Naive thymus-derived CD8-positive, alpha-beta T cell (primary cell): ENCODE data around the gene NDUFS4. TPM values are rescaled to one million over a fixed set of nuclear protein-coding genes. Genes with fewer than 3 reads are reported as not detected.
"Not testable (repeated sequence)": the region's sequence is repeated elsewhere in the genome, so short reads cannot be mapped to it uniquely, and the experiment has no call there.

Source experiments
- ATAC-seq, 2 donors: fragments of 150-1000 bp; cut with Tn5 transposase in 1 of 2; sonication (Bioruptor Pico), chemical (Tn5 transposase) in 1 of 2; 1 replicate in 1 of 2; 2 replicates in 1 of 2; pipeline ENCODE4 v1.10.0; 2021; ENCODE audit warnings: mild to moderate bottlenecking in 2 of 2, moderate library complexity in 2 of 2
- POLR2A ChIA-PET: fragments of 350-600 bp; sonication (Branson Sonifier 250); formaldehyde crosslinking; loops from one replicate; lab custom pipeline; 2021; ENCODE audit warnings: antibody characterized with exemption; lab: Charles Lee
- DNase-seq, 10 donors: peaks; one replicate each; pipeline versions ENCODE4 v3.0.0 to v3.0.0-alpha.2; 2020 to 2022
- H3K27ac Mint-ChIP-seq, 10 donors: one replicate each; pipeline ENCODE4 v1.8.0; 2020 to 2022; ENCODE audit warnings: mild to moderate bottlenecking in 10 of 10, mixed read lengths in 10 of 10, moderate library complexity in 4 of 10, inconsistent platforms in 1 of 10
- H3K27me3 Mint-ChIP-seq, 5 donors: one replicate each; pipeline ENCODE4 v1.8.0; 2021 to 2022; ENCODE audit warnings: mixed read lengths in 5 of 5
- H3K36me3 Mint-ChIP-seq, 3 donors: one replicate each; pipeline ENCODE4 v1.8.0; 2020 to 2022; ENCODE audit warnings: mixed read lengths in 3 of 3, mild to moderate bottlenecking in 2 of 3, inconsistent platforms in 1 of 3
- H3K4me1 Mint-ChIP-seq, 4 donors: one replicate each; pipeline ENCODE4 v1.8.0; 2021 to 2022; ENCODE audit warnings: mixed read lengths in 4 of 4
- H3K4me3 Mint-ChIP-seq, 10 donors: one replicate each; pipeline ENCODE4 v1.8.0; 2020 to 2022; ENCODE audit warnings: mild to moderate bottlenecking in 10 of 10, mixed read lengths in 10 of 10, moderate library complexity in 6 of 10, inconsistent platforms in 1 of 10
- H3K9me3 Mint-ChIP-seq, 9 donors: one replicate each; pipeline ENCODE4 v1.8.0; 2020 to 2022; ENCODE audit warnings: mixed read lengths in 9 of 9, mild to moderate bottlenecking in 3 of 9, inconsistent platforms in 1 of 9, moderate library complexity in 1 of 9
- polyA plus RNA-seq, 3 donors: library from polyadenylated mRNA; unstranded; fragments of 300-500 nt; fragmentation: Illumina TruSeq; gene quantifications; one replicate each; pipeline ENCODE4 v1.2.3, GENCODE V29; 2021
- total RNA-seq, 8 experiments: library from RNA in 2 of 8; stranded (reverse) in 2 of 8; gene quantifications; one replicate each; pipeline ENCODE4 v1.2.3 and lab custom pipeline; 2021 to 2026

Gene NDUFS4
- total RNA-seq (10 to 100 TPM; 30.6 to 33.8 TPM), polyA plus RNA-seq (100 to 1,000 TPM in 2 of 3 donors, 10 to 100 TPM in 1; 99.4 to 106 (median 103) TPM), total RNA-seq (lab: John Stamatoyannopoulos, UW) (13.5 to 23.7 (median 20.0) reads per million in 6 experiments)

GRCh38 chr5:53560506-53561191 lies at the start of gene NDUFS4:
NDUFS4 (plus strand) TSS chr5:53560639; CDS start chr5:53560663, 24 bp downstream.
- H3K36me3 Mint-ChIP-seq = peaks cover 0 to 10% (median 3%) of the 10 kb centered on the region in 3 donors
- peak; percentile 51 to 87 (median 70) for DNase-seq
- H3K4me3 Mint-ChIP-seq = peak within 1 kb of the TSS; percentile 91 to 99 (median 98)
- H3K27me3 Mint-ChIP-seq = peaks cover 13 to 22% (median 15%) of the 10 kb centered on the region in 5 donors
- peak; percentile 89 to 94 for ATAC-seq
- peaks cover 16 to 51% (median 48%) of the 10 kb centered on the region in 4 donors for H3K4me1 Mint-ChIP-seq
- peak within 1 kb of the TSS; percentile 95 to 99 (median 98) for H3K27ac Mint-ChIP-seq
- POLR2A ChIA-PET = interaction anchor here (0.6 kb wide), 1 partner anchor 25 kb away, joined by 4 read pairs; no protein-coding TSS in a partner anchor
- H3K9me3 Mint-ChIP-seq = peaks cover 0 to 13% (median 0%) of the 10 kb centered on the region in 9 donors

- DNase-seq (no peak), ATAC-seq (no peak)
- peaks cover 0 to 27% (median 0%) of the 10 kb centered on the region in 3 donors for H3K36me3 Mint-ChIP-seq
- H3K4me3 Mint-ChIP-seq = no peak overlapping the region
- H3K27me3 Mint-ChIP-seq = peaks cover 2 to 15% (median 7%) of the 10 kb centered on the region in 5 donors
- peaks cover 13 to 44% (median 26%) of the 10 kb centered on the region in 9 donors for H3K9me3 Mint-ChIP-seq
- H3K27ac Mint-ChIP-seq = no peak overlapping the region
- POLR2A ChIA-PET = no interaction called here
- no peaks in the 10 kb centered on the region for H3K4me1 Mint-ChIP-seq
Measured at GRCh38 chr5:53512539-53512938, 47.9 kb upstream of the NDUFS4 start.

GRCh38 chr5:53515988-53516387 lies 44.5 kb upstream of the NDUFS4 start:
- peaks cover 2 to 25% (median 7%) of the 10 kb centered on the region in 5 donors for H3K27me3 Mint-ChIP-seq
- no peaks in the 10 kb centered on the region for H3K4me1 Mint-ChIP-seq
- H3K9me3 Mint-ChIP-seq = peaks cover 5 to 27% (median 12%) of the 10 kb centered on the region in 9 donors
- peaks cover 0 to 3% (median 0%) of the 10 kb centered on the region in 3 donors for H3K36me3 Mint-ChIP-seq
- DNase-seq (no peak), ATAC-seq (no peak)
- POLR2A ChIA-PET = no interaction called here
- no peak overlapping the region for H3K27ac Mint-ChIP-seq
- H3K4me3 Mint-ChIP-seq = no peak overlapping the region

GRCh38 chr5:53520813-53521212 lies 39.6 kb upstream of the NDUFS4 start:
- Mint-ChIP-seq H3K36me3 (peaks cover 0 to 4% (median 0%) of the 10 kb centered on the region in 3 donors), H3K27me3 (peaks cover 0 to 16% (median 4%) of the 10 kb centered on the region in 5 donors), H3K4me3 (no peak overlapping the region), H3K4me1 (no peaks in the 10 kb centered on the region), H3K27ac (no peak overlapping the region), H3K9me3 (peaks cover 0 to 21% (median 6%) of the 10 kb centered on the region in 9 donors)
- ATAC-seq = no peak
- POLR2A ChIA-PET = no interaction called here
- no peak for DNase-seq

- no peak overlapping the region for H3K27ac Mint-ChIP-seq
- no peak for DNase-seq
- peaks cover 0 to 5% (median 0%) of the 10 kb centered on the region in 9 donors for H3K9me3 Mint-ChIP-seq
- POLR2A ChIA-PET = no interaction called here
- H3K4me1 Mint-ChIP-seq = no peaks in the 10 kb centered on the region
- H3K4me3 Mint-ChIP-seq = no peak overlapping the region
- peaks cover 13 to 32% (median 15%) of the 10 kb centered on the region in 5 donors for H3K27me3 Mint-ChIP-seq
- no peak for ATAC-seq
- no peaks in the 10 kb centered on the region for H3K36me3 Mint-ChIP-seq
Measured at GRCh38 chr5:53537711-53538110, 22.7 kb upstream of the NDUFS4 start.

- H3K4me3 Mint-ChIP-seq, H3K4me1 Mint-ChIP-seq, DNase-seq, H3K27ac Mint-ChIP-seq, ATAC-seq, H3K9me3 Mint-ChIP-seq, POLR2A ChIA-PET, H3K36me3 Mint-ChIP-seq: not testable (repeated sequence)
- H3K27me3 Mint-ChIP-seq = peaks cover 10 to 32% (median 15%) of the 10 kb centered on the region in 5 donors
Measured at GRCh38 chr5:53540739-53541138, 19.7 kb upstream of the NDUFS4 start.

GRCh38 chr5:53541859-53542258 lies 18.6 kb upstream of the NDUFS4 start:
- H3K4me3 Mint-ChIP-seq = no peak overlapping the region
- no peak for DNase-seq
- ATAC-seq = no peak
- H3K9me3 Mint-ChIP-seq = peaks cover 0 to 5% (median 0%) of the 10 kb centered on the region in 9 donors
- no peaks in the 10 kb centered on the region for H3K4me1 Mint-ChIP-seq
- H3K36me3 Mint-ChIP-seq = no peaks in the 10 kb centered on the region
- peaks cover 10 to 24% (median 15%) of the 10 kb centered on the region in 5 donors for H3K27me3 Mint-ChIP-seq
- POLR2A ChIA-PET = no interaction called here
- H3K27ac Mint-ChIP-seq = no peak overlapping the region

- POLR2A ChIA-PET = no interaction called here
- no peak for DNase-seq
- no peak for ATAC-seq
Measured at GRCh38 chr5:53542926-53543325, 17.5 kb upstream of the NDUFS4 start.

GRCh38 chr5:53543401-53543800 lies 17.0 kb upstream of the NDUFS4 start:
- no peak overlapping the region for H3K27ac Mint-ChIP-seq
- DNase-seq = no peak
- H3K36me3 Mint-ChIP-seq = no peaks in the 10 kb centered on the region
- no peak overlapping the region for H3K4me3 Mint-ChIP-seq
- H3K4me1 Mint-ChIP-seq = no peaks in the 10 kb centered on the region
- peaks cover 5 to 13% (median 10%) of the 10 kb centered on the region in 5 donors for H3K27me3 Mint-ChIP-seq
- peaks cover 0 to 5% (median 0%) of the 10 kb centered on the region in 9 donors for H3K9me3 Mint-ChIP-seq
- no peak for ATAC-seq
- POLR2A ChIA-PET = no interaction called here

More at GRCh38 chr5:53542926-53543325, 17.5 kb upstream of the NDUFS4 start:
- no peak overlapping the region for H3K27ac Mint-ChIP-seq
- no peaks in the 10 kb centered on the region for H3K36me3 Mint-ChIP-seq
- H3K27me3 Mint-ChIP-seq = peaks cover 5 to 14% (median 12%) of the 10 kb centered on the region in 5 donors
- peaks cover 0 to 5% (median 0%) of the 10 kb centered on the region in 9 donors for H3K9me3 Mint-ChIP-seq
- no peak overlapping the region for H3K4me3 Mint-ChIP-seq
- H3K4me1 Mint-ChIP-seq = no peaks in the 10 kb centered on the region

- POLR2A ChIA-PET = no interaction called here
- no peak overlapping the region for H3K27ac Mint-ChIP-seq
Measured at GRCh38 chr5:53545744-53546143, 14.7 kb upstream of the NDUFS4 start.

GRCh38 chr5:53547226-53547625 lies 13.2 kb upstream of the NDUFS4 start:
- no peaks in the 10 kb centered on the region for H3K4me1 Mint-ChIP-seq
- peaks cover 0 to 9% (median 0%) of the 10 kb centered on the region in 5 donors for H3K27me3 Mint-ChIP-seq
- no peak overlapping the region for H3K27ac Mint-ChIP-seq
- ATAC-seq = no peak
- no peak for DNase-seq
- POLR2A ChIA-PET = no interaction called here
- H3K9me3 Mint-ChIP-seq = no peaks in the 10 kb centered on the region
- no peak overlapping the region for H3K4me3 Mint-ChIP-seq
- no peaks in the 10 kb centered on the region for H3K36me3 Mint-ChIP-seq

More at GRCh38 chr5:53545744-53546143, 14.7 kb upstream of the NDUFS4 start:
- no peak overlapping the region for H3K4me3 Mint-ChIP-seq
- peaks cover 0 to 9% (median 3%) of the 10 kb centered on the region in 5 donors for H3K27me3 Mint-ChIP-seq
- H3K36me3 Mint-ChIP-seq = no peaks in the 10 kb centered on the region
- ATAC-seq = no peak
- peaks cover 0 to 2% (median 0%) of the 10 kb centered on the region in 9 donors for H3K9me3 Mint-ChIP-seq
- DNase-seq = no peak
- no peaks in the 10 kb centered on the region for H3K4me1 Mint-ChIP-seq

GRCh38 chr5:53548501-53548900 lies 11.9 kb upstream of the NDUFS4 start:
- H3K36me3 Mint-ChIP-seq, DNase-seq, ATAC-seq, H3K4me3 Mint-ChIP-seq, H3K9me3 Mint-ChIP-seq, POLR2A ChIA-PET, H3K4me1 Mint-ChIP-seq, H3K27ac Mint-ChIP-seq: not testable (repeated sequence)
- H3K27me3 Mint-ChIP-seq = peaks cover 0 to 13% (median 4%) of the 10 kb centered on the region in 5 donors

- no peak overlapping the region for H3K27ac Mint-ChIP-seq
- ATAC-seq (no peak), DNase-seq (no peak)
- H3K4me1 Mint-ChIP-seq = no peaks in the 10 kb centered on the region
- H3K27me3 Mint-ChIP-seq = peaks cover 8 to 18% (median 9%) of the 10 kb centered on the region in 5 donors
- POLR2A ChIA-PET = no interaction called here
- no peaks in the 10 kb centered on the region for H3K9me3 Mint-ChIP-seq
- no peaks in the 10 kb centered on the region for H3K36me3 Mint-ChIP-seq
- H3K4me3 Mint-ChIP-seq = no peak overlapping the region
Measured at GRCh38 chr5:53549792-53550191, 10.6 kb upstream of the NDUFS4 start.
